Cerebellar nuclear complex (tissue), 1 donor: Measurements from ENCODE around the gene NOL4.
"Not testable (repeated sequence)": the region's sequence is repeated elsewhere in the genome, so short reads cannot be mapped to it uniquely, and the experiment has no call there.

Experiments used
- DNase-seq, 2 experiments: peaks; one replicate each; lab custom pipeline; 2025; lab: John Stamatoyannopoulos, UW

NOL4 gene

GRCh38 chr18:34224423-34225217, at the start of gene NOL4:
Gene NOL4 (minus strand): TSS chr18:34224913. CDS start chr18:34223253, 1,660 bp downstream.
- DNase-seq = peak; percentile 88 to 90

GRCh38 chr18:34266029-34266428, 41.3 kb upstream of the NOL4 start:
- DNase-seq = not testable (repeated sequence)

GRCh38 chr18:34261865-34262780, 37.4 kb upstream of the NOL4 start:
- DNase-seq = no peak

GRCh38 chr18:34258176-34258575, 33.5 kb upstream of the NOL4 start:
- no peak for DNase-seq

GRCh38 chr18:34251919-34252318, 27.2 kb upstream of the NOL4 start:
- no peak for DNase-seq

GRCh38 chr18:34248727-34249126, 24.0 kb upstream of the NOL4 start:
- no peak for DNase-seq

- DNase-seq = no peak
These were observed 18.0 kb upstream of the NOL4 start for GRCh38 chr18:34242739-34243138.

- DNase-seq = not testable (repeated sequence)
These were observed 9.2 kb upstream of the NOL4 start for GRCh38 chr18:34233781-34234388.

GRCh38 chr18:34225218-34225553, 473 bp upstream of the NOL4 start:
- DNase-seq = no peak

GRCh38 chr18:34223893-34224422, 755 bp downstream of the NOL4 start:
- no peak for DNase-seq

GRCh38 chr18:34223164-34223892, 1.4 kb downstream of the NOL4 start:
- peak in 1 of 2 experiments; percentile 45 for DNase-seq

- no peak for DNase-seq
These were observed 2.2 kb downstream of the NOL4 start for GRCh38 chr18:34222307-34223163.

GRCh38 chr18:34221971-34222306, 2.8 kb downstream of the NOL4 start:
- peak in 1 of 2 experiments; percentile 57 for DNase-seq

- DNase-seq = peak in 1 of 2 experiments; percentile 9
These were observed 4.5 kb downstream of the NOL4 start for GRCh38 chr18:34220081-34220815.

GRCh38 chr18:34219651-34220050, 5.1 kb downstream of the NOL4 start:
- peak; percentile 6 to 55 for DNase-seq

GRCh38 chr18:34212511-34212910, 12.2 kb downstream of the NOL4 start:
- DNase-seq = no peak

- no peak for DNase-seq
These were observed 17.3 kb downstream of the NOL4 start for GRCh38 chr18:34207344-34207851.

GRCh38 chr18:34203866-34204265, 20.8 kb downstream of the NOL4 start:
- DNase-seq = no peak

- no peak for DNase-seq
These were observed 28.5 kb downstream of the NOL4 start for GRCh38 chr18:34196256-34196655.

- DNase-seq = no peak
These were observed 30.5 kb downstream of the NOL4 start for GRCh38 chr18:34194239-34194638.
